NOMO-1 treated with dmso at 0.1 percent for 144 hours (cell line): Measurements from ENCODE around the gene MEX3D.
A peak's percentile ranks its signal among the peaks of the same experiment; 100 is the strongest.

Experiments used
- DNase-seq: peaks from one replicate; lab custom pipeline; 2025; ENCODE audit not compliant: unreplicated experiment; lab: John Stamatoyannopoulos, UW

Gene MEX3D

DNA sequence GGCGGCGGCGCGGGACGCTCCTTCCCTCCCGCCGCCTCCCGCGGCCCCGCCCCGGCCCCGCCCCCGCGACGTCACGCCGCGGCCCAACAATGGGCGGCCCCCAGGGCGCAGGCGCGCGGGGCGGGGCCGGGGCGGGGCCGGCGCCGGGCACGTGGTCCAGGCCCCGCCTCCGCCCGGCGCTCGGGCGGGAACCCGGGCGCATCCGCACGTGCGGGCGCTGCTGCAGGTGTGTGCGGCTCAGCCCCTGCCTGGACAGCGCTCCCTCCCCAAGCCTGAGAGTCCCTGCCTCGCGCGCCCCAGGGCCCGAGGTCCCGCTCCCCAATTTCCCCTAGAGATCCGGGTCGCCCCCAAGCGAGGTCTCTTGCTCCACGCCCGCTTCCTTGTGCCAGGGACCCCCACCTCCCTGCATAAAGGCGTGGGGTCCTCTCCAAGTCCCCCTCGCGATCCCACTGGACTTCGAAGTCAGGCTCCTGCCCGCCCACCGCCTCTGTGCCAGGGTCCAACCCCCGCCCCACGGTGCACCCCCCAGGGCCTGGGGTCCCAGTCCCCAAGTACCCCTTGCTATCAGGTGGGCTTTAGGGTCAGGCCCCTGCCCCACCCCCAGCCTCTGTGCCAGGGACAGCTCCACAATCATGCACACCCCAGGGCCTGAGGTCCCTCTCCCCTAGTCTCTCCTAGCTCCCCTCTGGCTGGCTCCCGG lies at the start of gene MEX3D:
MEX3D (minus strand) TSS at position 6 of the 700 bp plus-strand sequence. CDS start 267 bp downstream, outside the sequence.
- DNase-seq: no peak

DNA sequence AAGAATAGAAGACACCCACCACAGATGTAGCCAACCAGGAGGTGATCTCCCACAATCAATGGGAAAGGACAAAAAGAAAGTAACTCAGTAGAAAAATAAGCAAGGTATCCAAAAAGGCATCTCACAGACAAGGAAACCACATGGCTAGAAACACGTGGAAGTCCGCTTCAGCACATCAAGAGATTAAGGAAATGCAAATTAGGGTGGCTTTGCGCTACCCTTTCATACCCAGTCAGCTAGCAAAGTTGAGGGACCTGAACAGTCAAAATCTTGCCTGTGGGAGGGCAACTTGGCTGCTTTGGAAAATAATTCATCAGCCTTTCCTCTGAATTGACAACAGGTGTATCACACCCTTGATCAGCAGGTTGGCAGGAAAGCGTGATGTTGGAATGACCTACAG lies 48.8 kb upstream of the MEX3D start:
- no peak for DNase-seq

DNA sequence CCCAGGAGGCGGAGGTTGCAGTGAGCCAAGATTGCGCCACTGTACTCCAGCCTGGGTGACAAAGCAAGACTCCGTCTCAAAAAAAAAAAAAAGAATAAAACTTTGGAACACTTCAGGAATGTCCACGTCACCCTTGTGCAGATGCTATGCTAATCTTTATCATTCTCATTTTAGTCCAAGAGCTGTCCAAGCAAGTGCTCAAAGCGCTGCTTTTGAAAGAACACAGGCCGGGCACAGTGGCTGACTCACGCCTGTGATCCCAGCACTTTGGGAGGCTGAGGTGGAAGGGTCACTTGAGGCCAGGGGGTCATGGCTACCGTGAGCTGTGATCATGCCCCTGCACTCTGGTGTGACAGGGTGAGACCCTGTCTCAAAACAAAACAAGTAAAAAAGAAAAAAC lies 48.3 kb upstream of the MEX3D start:
- DNase-seq: no peak

DNA sequence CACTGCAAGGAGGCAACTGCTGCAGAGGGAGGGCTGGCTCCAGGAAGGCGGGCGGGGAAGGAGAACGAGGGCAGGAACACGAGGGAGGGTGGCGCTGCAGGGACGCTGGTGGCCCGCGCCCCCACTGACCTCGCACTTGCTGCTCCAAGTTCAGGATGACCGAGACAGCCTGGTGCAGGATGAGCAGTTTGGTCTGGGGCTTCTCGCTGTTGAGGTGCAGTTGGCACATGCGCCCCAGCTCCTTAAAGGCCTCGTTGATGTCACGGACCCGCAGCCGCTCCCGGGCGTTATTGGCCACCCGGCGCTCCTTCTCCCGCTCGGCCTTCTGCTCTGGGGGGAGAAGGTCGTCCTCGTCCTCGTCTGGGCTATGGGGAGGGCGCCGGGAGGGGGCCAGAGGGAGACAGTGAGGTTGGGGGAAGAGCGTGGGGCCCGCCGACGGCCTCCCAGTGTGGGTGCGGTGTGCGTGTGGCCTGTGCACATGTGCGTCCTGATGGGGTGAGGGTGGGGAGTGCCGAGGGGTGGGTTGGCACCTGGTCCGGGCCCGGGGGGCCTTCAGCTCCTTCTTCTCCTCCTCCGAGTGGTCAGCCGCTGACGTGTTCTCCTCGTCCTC lies 47.1 kb upstream of the MEX3D start:
- no peak for DNase-seq

DNA sequence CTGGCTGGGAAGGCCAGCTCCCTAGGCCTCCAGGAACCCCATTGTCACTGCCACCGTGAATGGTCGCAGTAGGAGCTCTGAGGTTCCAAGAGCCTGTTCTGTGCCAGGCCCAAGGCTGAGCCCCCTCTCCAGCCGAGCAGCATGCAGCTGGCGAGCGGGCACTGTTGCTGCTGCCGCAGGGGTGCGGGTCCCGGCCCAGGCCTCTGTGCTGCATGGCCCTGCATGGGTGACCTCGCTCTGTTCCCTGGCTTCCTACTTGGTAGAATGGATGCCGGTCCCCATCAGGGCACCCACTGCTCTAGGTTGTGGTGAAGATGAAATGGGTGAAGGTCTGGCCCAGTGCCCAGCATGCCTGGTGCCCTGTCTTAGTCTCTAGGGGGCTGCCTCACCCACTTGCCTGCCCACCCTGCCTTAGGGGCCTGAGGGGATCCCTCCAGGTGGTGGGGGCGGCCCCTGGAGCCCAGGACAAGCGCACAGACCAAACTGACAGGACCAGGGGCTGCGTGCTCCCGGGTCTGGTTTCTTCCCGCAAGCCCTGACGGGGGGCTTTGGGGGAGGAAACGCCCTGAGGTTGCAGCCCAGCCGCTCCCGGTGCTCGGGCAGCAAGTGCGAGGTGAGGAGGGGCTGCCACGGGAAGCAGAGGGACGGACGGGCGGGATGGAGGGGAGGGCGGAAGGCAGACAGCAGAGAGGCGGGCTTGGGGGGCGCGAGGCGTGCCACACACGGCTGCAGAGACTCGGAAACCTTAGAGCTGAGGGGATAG lies 45.9 kb upstream of the MEX3D start:
- no peak for DNase-seq

DNA sequence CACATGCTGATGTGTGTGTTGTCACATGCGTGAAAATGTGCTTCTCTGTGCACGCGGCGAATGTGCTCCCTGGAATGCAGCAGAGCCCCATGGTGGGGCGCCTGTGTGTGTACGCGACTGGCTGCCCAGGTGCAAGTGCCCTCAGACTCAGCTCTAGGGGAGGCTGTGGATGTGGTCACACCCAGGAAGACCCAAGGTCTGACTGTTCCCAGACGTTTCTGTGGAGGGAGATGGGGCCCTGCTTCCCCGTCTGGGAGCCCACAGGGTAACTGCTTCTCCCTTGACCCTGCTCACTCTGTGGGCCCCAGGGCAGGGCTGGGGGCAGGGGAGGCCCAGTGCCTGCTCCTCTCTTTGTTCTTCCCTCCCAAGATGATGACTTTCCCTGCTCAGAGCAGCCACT lies 45.0 kb upstream of the MEX3D start:
- no peak for DNase-seq

DNA sequence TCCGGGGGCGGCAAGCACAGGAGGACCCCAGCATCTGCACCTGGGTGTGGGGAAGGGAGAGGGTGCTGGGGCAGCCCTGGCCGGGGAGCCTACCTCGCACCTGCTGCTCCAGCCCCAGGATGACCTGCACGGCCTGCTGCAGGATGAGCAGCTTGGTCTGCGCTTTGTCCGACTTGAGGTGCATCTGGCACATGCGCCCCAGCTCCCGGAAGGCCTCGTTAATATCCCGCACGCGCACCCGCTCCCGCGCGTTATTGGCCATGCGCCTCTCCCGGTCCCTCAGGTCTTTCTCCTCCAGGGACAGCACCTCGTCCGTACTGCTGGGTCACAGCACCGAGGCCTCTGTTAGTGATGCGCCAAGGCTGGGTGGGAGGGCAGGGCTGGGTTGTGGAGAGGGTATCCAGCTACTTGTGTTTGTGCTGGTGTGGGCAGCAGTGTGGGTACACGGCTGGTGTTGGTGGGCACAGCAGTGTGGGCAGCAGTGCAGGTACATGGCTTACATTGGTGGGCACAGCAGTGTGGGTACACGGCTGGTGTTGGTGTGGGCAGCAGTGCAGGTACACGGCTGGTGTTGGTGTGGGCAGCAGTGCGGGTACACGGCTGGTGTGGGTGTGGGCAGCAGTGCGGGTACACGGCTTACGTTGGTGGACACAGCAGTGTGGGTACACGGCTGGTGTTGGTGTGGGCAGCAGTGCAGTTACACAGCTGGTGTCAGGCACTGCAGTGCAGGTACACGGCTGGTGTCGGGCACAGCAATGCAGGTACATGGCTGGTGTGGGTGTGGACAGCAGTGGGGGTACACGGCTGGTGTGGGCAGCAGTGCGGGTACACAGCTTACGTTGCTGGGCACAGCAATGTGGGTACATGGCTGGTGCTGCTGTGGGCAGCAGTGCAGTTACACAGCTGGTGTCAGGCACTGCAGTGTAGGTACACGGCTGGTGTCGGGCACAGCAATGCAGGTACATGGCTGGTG lies 44.3 kb upstream of the MEX3D start:
- no peak for DNase-seq

DNA sequence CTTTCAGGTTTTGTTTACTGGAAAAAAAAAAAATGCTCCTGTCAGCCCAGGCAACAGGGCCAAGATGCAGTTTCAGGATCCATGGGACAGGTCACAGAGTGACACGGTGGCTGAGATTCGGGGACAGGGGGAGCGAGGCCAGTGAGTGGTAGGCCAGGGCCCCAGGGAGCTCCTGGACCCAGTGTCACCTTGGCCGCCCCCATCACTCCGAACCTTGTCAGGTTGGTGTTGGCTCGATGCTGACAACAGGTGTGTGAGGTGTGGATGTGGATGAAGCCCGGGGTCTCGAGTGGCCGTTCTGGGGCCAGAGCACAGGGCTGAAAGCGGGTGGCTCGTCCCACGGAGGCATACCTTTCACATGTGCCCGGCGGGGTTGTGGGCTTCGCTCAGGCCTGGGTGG lies 43.2 kb upstream of the MEX3D start:
- DNase-seq: no peak

DNA sequence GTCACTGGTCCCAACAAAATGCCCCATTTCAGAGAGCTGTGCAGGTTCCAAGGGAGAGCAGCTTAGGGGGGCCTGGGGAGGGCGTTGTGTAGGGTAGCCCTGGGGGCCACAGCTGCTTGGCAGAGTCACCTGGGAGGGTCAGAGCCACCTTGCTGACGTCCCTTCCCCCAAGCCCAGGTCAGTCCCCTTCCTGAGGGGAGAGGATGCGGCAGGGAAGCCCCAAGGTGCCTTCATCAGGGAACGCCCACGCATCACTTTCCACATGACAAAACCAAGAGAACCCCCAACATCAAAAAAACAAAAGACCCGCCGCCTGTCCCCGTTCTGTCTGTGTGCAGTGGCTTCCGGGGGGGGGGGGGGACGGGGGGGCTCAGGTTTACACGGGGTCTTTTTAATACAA lies 42.5 kb upstream of the MEX3D start:
- no peak for DNase-seq

DNA sequence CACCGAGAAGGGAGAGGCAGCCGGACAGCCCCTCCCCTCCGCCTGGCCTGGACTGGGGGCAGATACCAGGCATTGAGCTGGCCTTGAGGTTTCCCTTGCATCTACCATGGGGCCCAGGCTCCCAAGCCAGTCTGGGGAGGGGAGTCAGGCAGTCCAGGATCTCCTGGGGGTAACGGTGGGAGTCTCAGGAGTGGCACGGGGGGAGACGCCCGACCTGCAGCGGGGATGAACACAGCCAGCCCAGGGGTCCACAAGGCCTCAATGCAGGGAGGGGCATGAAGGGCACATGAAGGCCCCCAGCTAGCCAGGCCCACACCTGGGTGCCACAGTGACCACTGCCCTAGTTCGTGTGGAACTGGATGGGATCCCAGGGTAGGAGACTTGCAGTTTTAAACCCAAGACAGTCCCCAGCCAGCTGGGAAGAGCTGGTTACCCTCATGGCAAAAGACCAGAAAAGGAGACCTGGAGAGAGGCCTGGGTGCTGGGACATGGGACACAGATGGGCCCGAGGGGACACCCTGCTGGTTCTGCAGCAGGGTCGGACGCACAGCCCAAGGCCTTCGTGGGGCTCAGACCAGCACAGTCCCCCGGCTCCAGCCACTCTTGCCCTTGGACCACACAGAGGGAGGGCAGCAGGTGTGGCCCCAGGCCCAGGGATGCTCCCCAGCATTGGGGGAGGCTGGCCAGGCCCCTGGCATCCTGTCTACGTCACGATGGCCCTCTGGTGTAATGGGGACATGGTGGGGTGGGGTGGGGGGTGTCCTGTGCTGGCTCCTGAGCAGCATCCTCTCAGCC lies 41.8 kb upstream of the MEX3D start:
- DNase-seq: no peak

DNA sequence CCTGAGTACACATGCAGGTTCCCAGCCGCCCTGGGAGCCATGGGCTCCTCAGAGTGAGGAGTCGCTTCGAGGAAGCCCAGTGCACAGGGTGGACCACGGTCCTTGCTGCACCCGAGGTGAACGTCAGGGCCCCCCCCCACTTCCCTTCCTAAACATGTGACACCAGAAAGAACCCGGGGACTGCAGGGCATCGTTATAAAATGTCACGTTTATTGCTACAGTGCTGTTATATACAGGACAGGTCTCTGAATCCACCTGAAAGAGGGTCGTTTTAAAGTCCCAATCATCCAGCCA lies 40.9 kb upstream of the MEX3D start:
- no peak for DNase-seq

DNA sequence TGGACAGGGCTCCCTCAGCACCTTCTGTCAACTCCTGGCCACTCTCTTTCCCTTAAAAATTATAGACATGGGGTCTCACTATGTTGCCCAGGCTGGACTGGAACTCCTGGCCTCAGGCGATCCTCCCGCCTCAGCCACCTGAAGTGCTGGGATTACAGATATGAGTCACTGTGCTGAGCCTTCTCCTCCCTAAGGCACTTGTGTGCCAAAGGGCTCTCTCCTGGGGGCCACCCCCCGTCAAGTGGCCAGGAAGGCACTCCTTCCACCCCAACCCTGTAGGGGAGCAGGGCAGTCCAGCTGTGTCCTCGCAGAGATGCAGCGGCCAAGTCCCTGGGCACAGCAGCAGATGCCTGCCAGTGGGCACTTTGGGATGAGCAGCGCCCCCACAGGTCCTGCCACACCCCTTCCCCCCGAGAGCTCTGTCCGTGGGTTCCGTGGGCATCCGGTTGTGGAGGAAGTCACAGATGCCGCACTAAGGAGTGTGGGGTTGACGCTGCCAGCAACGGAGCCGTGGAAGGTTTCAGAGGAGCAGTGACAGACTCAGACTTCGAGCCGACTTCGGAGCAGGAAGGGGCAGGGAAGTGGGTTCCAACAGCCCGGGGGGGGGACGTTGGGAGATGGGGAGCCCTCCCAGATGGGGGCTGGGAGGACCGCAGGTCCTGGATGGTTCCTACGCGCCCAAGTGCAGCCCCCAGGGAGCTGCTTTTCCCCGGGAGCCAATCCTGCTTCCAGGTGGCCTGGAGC lies 40.4 kb upstream of the MEX3D start:
- no peak for DNase-seq

DNA sequence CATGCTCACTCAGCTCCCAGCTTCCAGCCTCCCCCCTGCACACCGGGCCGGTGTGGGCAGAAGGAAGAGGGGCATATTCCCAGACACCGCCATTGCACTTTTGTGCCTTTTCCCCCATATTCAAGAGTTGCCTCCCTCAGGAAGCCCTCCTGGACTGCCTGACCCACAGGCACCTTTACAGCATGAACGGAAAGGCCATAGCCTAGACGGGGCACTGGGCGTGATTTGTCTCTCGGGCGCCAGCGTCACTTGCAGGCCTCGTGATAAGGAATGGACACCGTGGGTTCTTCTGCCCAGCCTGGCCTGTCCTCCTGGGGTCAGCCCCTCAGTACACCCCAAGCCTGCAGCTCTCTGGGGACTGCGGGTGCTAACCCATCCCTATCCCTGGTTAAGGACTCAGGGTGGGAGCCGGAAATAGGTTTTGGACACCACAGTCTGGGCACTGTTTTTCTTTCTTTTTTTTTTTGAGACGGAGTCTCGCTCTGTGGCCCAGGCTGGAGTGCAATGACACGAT lies 38.1 kb upstream of the MEX3D start:
- no peak for DNase-seq

DNA sequence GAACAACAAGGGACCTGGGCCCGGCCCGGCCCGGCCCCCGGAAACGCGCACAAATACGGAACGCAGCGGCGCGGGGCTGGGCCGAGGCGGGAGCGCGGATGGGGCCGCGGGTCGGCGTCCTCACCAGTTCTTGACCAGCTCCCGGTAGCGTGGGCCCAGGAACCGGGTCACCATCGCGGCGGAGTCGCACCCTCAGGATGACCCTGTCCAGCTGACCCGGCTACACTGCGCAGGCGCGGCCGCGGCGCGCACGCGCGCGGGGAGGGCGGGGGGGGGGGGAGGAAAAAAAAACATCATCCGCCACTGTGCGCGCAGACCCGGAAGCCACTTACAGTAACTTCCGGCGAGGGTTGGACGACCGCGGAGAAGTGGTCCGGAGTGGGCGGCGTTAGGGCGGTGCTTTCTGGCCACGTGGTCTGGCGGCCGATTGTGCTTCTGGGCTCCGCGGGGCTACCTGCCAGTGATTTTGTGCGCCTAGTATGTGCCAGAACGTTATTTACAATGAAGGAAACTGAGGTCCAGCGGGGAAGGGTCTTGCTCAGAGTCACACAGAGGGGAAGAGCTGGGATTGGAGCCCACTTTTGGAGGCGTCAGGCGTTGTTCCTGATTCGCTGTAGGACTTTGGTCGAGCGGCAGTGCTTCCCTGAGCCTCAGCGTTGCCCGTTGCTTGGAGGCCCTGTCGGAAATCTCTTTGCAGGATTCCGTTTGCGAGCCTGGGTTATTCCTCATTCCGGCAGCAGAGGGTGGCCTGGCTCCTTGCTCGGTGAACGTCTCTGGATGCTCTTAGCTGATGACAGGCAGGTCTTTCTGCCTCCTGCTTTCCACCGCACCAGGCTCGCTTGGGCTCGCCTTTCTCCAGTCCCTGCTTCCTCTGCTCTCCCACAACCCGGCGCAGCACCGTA lies 37.4 kb upstream of the MEX3D start, which contains the start of gene UQCR11:
UQCR11 (minus strand) TSS at position 227 of the 902 bp plus-strand sequence; CDS start at position 174, 53 bp downstream.
- DNase-seq: peak; percentile 95

DNA sequence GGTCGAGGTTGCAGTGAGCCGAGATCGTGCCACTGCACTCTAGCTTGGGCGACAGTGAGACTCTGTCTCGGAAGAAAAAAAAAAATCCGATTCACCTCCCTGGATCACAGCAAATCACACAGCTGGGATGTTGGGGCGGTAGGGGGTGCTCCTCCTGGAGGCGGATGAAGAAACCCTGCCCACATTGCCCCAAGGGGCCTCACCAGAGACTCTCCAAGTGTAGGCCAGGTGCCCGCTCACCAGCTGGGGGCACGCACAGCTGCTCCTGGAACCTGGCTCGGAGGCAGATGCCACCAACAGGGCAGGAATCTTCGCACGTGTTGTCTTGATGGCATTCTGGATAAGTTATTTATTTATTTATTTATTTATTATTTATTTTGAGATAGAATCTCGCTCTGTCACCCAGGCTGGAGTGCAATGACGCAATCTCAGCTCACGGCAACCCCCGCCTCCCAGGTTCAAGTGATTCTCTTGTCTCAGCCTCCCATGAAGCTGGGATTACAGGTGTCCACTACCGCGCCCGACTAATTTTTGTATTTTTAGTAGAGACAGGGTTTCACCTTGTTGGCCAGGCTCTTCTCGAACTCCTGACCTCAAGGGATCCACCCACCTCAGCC lies 34.1 kb upstream of the MEX3D start:
- DNase-seq: no peak

DNA sequence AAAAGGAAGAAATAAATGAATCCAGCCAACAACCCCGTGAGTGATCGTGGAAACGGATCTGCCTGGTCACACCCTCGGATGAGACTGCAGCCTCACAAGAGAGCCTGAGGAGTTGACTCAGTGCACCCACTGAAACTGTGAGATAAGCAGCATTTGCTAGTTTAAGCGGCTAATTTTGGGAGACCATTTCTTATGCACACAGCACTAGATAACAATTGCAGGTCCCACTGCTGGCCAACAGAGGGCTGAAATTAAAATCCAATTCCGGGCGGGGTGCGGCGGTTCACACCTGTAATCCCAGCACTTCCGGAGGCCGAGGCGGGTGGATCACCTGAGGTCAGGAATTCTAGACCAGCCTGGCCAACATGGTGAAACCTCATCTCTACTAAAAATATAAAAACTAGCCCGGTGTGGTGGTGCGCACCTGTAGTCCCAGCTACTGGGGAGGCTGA lies 33.5 kb upstream of the MEX3D start:
- DNase-seq: no peak

DNA sequence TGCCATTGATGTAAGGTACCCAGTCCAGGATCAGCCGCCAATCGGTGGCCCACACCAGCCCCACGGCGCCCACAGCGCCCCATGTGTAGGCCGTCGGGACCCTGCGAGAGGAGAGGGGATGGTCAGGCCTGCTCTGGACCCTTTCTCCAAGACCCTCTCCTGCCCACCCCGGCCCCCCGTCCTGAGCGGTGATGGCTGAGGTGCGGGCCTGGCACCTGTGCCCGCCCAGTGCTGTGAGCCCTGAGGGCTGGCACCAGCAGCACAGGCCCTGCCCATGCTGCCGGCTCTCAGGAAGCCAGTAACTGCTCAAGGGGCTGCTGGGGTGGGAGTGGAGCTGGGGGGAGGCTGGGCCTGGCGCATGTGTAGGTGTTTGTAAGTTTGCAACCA lies 31.3 kb upstream of the MEX3D start:
- DNase-seq: no peak
